Measurements from ENCODE around the gene TNFAIP6.

Gene TNFAIP6

DNA sequence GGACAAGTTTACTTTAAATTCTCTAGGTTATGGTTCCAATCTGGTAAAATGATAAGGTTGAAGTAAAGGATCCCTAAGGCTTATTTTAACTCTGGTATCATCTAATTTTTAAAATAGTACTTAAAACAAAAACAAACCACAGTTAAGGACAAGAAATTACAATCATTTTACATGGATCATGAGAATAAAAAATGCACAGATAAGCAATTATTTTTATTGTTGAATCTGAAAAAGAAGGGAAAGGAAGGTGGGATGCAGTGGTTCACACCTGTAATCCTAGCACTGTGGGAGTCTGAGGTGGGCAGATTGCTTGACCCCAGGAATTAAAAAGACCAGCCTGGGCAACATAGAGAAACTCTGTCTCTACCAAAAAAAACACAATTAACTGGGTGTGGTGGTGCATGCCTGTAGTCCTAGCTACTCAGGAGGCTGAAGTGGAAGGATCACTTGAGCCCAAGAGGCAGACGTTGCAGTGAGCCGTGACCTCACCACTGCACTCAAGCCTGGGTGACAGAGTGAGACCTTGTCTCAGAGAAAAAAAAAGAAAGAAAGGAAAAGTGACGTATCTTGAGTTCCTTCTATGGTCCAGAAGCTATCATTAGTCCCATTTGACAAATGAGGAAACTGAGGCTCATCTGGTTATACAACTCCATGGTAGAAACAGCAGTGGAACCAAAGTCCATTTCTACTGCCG lies 2.5 kb downstream of the TNFAIP6 start:
- DNase-seq (ENCODE audit: low spot score), result no peak

GRCh38 chr2:151361674-151362370 lies 4.4 kb downstream of the TNFAIP6 start:
- no peak for DNase-seq (ENCODE audit: low spot score)

DNA sequence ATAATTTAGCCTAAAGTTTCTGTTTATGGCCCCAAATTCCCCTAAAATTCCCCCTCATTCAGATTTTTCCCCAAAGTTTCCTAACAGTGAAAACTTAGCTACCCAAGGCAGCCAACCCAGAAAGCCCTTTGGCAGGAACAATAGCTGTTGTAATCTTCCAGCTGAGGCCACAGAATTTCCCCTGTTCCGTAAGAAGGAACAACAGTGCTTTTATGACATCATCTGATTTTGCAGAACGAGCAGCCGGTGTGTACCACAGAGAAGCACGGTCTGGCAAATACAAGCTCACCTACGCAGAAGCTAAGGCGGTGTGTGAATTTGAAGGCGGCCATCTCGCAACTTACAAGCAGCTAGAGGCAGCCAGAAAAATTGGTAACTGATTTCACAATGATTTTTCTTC lies 6.3 kb downstream of the TNFAIP6 start:
- no peak for DNase-seq (ENCODE audit: low spot score)

DNA sequence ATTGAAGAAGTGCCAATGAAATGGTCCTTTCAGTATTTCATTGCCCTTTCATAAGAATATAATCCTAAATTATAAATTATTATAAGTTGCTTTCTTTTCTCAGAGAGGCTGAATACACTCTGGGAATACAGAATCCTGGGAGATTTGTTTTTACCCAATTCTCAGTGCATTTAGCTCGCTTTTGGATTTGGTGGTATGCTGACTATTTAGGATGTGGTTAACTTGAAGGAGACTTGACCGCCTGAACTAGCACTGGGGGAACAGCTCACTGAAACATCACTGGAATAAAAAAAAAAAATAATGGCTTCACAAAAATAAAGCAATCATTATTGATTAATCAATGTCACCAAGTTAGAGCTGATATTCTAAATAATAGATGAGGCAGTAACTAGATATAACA lies 10.2 kb downstream of the TNFAIP6 start:
- no peak for DNase-seq (ENCODE audit: low spot score)

DNA sequence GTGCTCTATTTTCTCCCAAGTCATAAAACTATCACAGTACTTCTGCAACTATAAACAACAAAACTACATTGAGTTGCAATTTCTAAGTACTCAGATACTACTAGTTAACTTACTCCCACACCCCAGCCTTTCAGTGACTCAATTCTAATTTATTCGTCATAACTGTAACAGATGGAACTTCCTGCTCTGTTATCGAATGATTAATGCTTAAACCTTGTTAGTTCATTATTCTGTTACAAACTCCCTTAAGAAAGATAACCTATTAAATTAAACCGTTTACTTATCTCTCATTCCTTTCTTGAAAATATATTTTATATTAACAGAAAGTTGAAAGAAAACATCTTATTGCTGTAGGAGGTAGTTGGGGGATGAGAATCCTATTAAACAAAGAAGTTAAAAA lies 17.0 kb downstream of the TNFAIP6 start:
- DNase-seq (ENCODE audit: low spot score), result no peak

- DNase-seq (ENCODE audit: low spot score), result no peak
Observed at GRCh38 chr2:151379169-151379568, 21.8 kb downstream of the TNFAIP6 start.

DNA sequence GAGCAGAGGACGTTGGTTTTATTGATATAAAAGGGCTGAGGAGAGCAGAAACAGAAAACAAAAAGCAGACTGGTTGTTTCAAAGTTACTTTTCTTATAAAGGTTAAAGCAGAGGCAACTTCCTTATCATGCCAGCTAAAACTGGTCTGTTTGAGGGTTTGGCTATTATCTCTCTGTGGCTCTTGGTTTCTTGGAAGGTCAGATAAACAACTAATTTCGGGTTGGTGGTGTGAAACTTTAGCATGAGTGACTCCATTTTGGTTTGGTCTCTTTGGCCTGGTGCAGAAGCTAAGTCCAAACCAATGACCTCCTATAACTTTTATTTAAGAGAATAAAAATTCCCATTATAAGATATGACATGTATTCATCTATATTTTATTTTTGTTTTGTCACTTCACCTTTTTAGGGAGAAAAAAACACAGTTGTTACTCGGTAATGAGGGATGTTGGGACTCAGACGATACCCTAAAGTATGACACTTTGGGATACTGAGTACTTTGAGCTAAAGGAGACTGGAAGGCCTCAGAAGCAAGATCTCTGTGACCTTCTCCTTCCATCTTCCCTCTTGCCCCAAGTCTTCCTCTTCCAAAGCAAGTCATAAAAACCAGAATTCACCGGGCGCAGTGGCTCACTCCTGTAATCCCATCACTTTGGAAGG lies 23.3 kb downstream of the TNFAIP6 start:
- no peak for DNase-seq (ENCODE audit: low spot score)

- no peak for DNase-seq (ENCODE audit: low spot score)
Observed at GRCh38 chr2:151381266-151381665, 23.9 kb downstream of the TNFAIP6 start.

- DNase-seq (ENCODE audit: low spot score), result no peak
Observed at GRCh38 chr2:151388011-151388410, 30.6 kb downstream of the TNFAIP6 start.

DNA sequence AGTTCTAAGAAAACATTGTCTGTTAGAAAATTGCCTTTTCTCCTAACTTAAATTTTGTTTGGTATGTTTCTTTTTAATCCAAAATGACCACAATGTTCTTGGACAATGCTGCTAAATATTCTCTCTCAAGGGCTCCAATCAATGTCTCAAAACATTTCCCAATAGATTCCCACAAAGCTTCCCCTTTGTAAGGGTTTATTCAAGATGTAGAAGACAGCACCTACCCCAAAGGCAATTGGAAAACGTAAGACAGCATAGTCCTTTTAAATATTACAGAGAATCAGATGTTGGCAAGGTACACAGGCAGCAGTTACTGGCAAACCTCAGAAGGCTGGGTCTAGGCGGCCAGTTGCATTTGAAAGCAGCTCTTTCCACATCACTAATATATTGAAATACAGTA lies 34.0 kb downstream of the TNFAIP6 start:
- no peak for DNase-seq (ENCODE audit: low spot score)

GRCh38 chr2:151394509-151394908 lies 37.1 kb downstream of the TNFAIP6 start:
- DNase-seq (ENCODE audit: low spot score), result no peak

- no peak for DNase-seq (ENCODE audit: low spot score)
Observed at GRCh38 chr2:151395509-151396374, 38.4 kb downstream of the TNFAIP6 start.

- DNase-seq (ENCODE audit: low spot score), result no peak
Observed at GRCh38 chr2:151399981-151400380, 42.6 kb downstream of the TNFAIP6 start.

GRCh38 chr2:151401149-151401548 lies 43.8 kb downstream of the TNFAIP6 start:
- DNase-seq (ENCODE audit: low spot score), result no peak

DNA sequence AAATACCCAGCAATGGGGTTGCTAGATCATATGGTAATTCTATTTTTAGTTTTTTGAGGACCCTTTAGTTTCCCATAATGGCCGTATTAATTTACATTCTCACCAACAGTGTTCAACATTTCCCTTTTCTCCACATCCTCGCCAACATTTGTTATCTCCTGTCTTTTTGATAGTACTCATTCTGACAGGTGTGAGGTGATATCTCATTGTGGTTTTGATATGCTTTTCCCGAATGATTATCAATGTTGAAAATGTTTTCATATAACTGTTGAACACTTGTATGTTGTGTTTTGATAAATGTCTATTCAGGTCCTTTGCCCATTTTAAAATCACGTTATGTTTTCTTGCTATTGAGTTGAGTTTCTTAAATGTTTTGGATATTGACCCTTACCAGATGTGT lies 46.5 kb downstream of the TNFAIP6 start:
- DNase-seq (ENCODE audit: low spot score), result no peak

GRCh38 chr2:151405376-151405775 lies 48.0 kb downstream of the TNFAIP6 start:
- no peak for DNase-seq (ENCODE audit: low spot score)

DNA sequence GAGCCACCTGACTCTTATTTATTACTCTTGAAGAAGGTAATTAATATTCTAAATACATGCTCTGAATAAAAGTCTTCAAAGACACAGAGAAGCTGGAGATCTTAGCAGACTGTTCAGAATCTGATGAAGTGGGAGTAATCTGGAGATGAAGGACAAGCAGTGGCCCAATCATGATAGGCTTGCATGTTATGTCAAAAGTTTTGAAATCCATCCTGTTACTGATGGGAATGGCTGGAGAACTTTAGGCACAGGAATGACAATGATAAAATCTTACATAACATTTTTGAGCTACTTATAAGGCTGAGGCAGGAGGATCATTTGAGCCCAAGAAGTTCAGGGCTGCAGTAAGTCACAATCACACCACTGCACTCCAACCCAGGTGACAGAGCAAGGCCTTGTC lies 49.9 kb downstream of the TNFAIP6 start:
- no peak for DNase-seq (ENCODE audit: low spot score)

GRCh38 chr2:151408788-151409600 lies 51.6 kb downstream of the TNFAIP6 start:
- peak; percentile 72 for DNase-seq (ENCODE audit: low spot score)

- DNase-seq (ENCODE audit: low spot score), result peak; percentile 95
Observed at GRCh38 chr2:151409601-151410484, 52.5 kb downstream of the TNFAIP6 start, which contains the start of gene RIF1. RIF1 (plus strand) TSS chr2:151409902; CDS start chr2:151410424, 522 bp downstream.

DNA sequence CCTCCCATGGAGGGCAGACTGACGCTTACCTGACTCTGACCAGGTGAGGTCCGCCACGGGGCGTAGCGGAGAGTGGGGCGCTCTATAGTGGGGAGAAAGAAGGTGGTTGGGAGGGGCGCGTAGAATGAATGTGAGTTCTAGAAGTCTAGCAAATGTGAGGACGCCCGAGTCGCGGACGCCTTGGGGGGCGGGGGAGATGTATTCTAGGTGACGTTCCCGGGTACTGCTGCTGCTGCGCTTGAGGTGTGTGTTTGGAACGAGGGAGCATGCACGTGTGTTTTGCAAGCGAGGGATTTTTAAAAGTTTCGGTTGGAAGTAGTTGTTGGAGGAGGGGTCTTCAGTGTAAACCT lies 53.1 kb downstream of the TNFAIP6 start:
- peak; percentile 64 for DNase-seq (ENCODE audit: low spot score)
